H1 (cell line): ENCODE data around the gene LY6G6D. TPM values are rescaled to one million over a fixed set of nuclear protein-coding genes. Genes with fewer than 3 reads are reported as not detected.

Experiments used
- CTCF ChIA-PET: fragments of 300-600 bp; sonication (Branson Sonifier 250); formaldehyde crosslinking; loops from one replicate; lab custom pipeline; 2021; ENCODE audit not compliant: partially characterized antibody; lab: Charles Lee
- POLR2A ChIA-PET: fragments of 300-600 bp; sonication (Branson Sonifier 250); formaldehyde crosslinking; loops from one replicate; lab custom pipeline; 2021; ENCODE audit warnings: inconsistent platforms; ENCODE audit not compliant: partially characterized antibody; lab: Charles Lee
- DNase-seq, 2 experiments: peaks; one replicate each; pipeline versions ENCODE4 v3.0.0 to v3.0.0-alpha.2; 2010 to 2022; ENCODE audit warnings: low spot score in 2 of 2, low read depth in 1 of 2, mixed read lengths in 1 of 2
- FAIRE-seq: peaks from 2 replicates; lab custom pipeline; 2011; peaks lifted over from hg19 to GRCh38; lab: Jason Lieb, UNC
- H2AFZ ChIP-seq: 2 replicates; pipeline ENCODE4 v1.8.1; 2012; ENCODE audit warnings: low read length, inconsistent platforms
- H2AK5ac ChIP-seq: 2 replicates; pipeline ENCODE4 v1.6.1; 2013; ENCODE audit warnings: low read depth, low read length
- H2BK120ac ChIP-seq: replicated peaks from 2 replicates; pipeline ENCODE3; 2013; ENCODE audit warnings: low read depth, low read length, inconsistent platforms
- H2BK12ac ChIP-seq: 2 replicates; pipeline ENCODE4 v1.6.1; 2013; ENCODE audit warnings: low read depth, low read length
- H2BK15ac ChIP-seq: 2 replicates; pipeline ENCODE4 v1.6.1; 2013; ENCODE audit warnings: low read length
- H2BK20ac ChIP-seq: 2 replicates; pipeline ENCODE4 v1.6.1; 2013; ENCODE audit warnings: low read length
- H2BK5ac ChIP-seq: 2 replicates; pipeline ENCODE4 v1.6.1; 2013; ENCODE audit warnings: low read depth, low read length
- H3K14ac ChIP-seq: 2 replicates; pipeline ENCODE4 v1.6.1; 2013; ENCODE audit warnings: inconsistent platforms; ENCODE audit not compliant: insufficient read length
- H3K18ac ChIP-seq: 2 replicates; pipeline ENCODE4 v1.6.1; 2013; ENCODE audit warnings: low read length; ENCODE audit errors: extremely low read depth
- H3K23ac ChIP-seq: 2 replicates; pipeline ENCODE4 v1.6.1; 2013; ENCODE audit warnings: inconsistent platforms; ENCODE audit not compliant: insufficient read length
- H3K23me2 ChIP-seq: 2 replicates; pipeline ENCODE4 v1.6.1; 2013; ENCODE audit warnings: low read depth, low read length
- H3K27ac ChIP-seq: 2 replicates; pipeline ENCODE4 v1.6.1; 2011; ENCODE audit warnings: low read depth, low read length, inconsistent platforms
- H3K27me3 ChIP-seq, 4 experiments: replicated peaks in 1 of 4; 1 replicate in 1 of 4; 2 replicates in 3 of 4; pipeline versions ENCODE4 v1.6.1 to v1.8.1; 2011 to 2013; ENCODE audit warnings: low read length in 3 of 4, mild to moderate bottlenecking in 3 of 4, inconsistent platforms in 2 of 4, mixed read lengths in 2 of 4, moderate library complexity in 1 of 4; ENCODE audit not compliant: control insufficient read depth in 3 of 4, insufficient read depth in 3 of 4; ENCODE audit errors: extremely low read depth in 1 of 4
- H3K36me3 ChIP-seq, 4 experiments: 2 replicates each; pipeline versions ENCODE4 v1.6.1 to v1.8.1; 2011 to 2013; ENCODE audit warnings: mild to moderate bottlenecking in 4 of 4, low read length in 3 of 4, moderate library complexity in 2 of 4, control low read depth in 1 of 4, inconsistent platforms in 1 of 4; ENCODE audit not compliant: insufficient read depth in 4 of 4, control insufficient read depth in 2 of 4
- H3K4ac ChIP-seq: replicated peaks from 2 replicates; pipeline ENCODE3; 2013; ENCODE audit warnings: low read length, low read depth, mixed read lengths, inconsistent platforms; ENCODE audit not compliant: insufficient read length
- H3K4me1 ChIP-seq, 4 experiments: replicated peaks in 1 of 4; 1 replicate in 1 of 4; 2 replicates in 3 of 4; pipeline versions ENCODE4 v1.6.1 to v1.8.1; 2011 to 2013; ENCODE audit warnings: low read length in 3 of 4, inconsistent platforms in 2 of 4, mixed read lengths in 1 of 4; ENCODE audit not compliant: insufficient read depth in 4 of 4, control insufficient read depth in 3 of 4
- H3K4me2 ChIP-seq, 2 experiments: 2 replicates each; pipeline versions ENCODE4 v1.6.1 to v1.8.1; 2011 to 2013; ENCODE audit warnings: low read depth in 2 of 2, low read length in 2 of 2, control low read depth in 1 of 2, inconsistent platforms in 1 of 2, mild to moderate bottlenecking in 1 of 2; ENCODE audit not compliant: insufficient read depth in 1 of 2
- H3K4me3 ChIP-seq, 4 experiments: fragments of 200-600, 300-600 bp in 1 of 4; sonication (generic), shearing (Covaris generic), sonication (Bioruptor Twin) in 1 of 4; 2 replicates each; pipeline versions ENCODE4 v1.5.1 to v1.8.1; 2011 to 2016; ENCODE audit warnings: low read length in 4 of 4, low read depth in 3 of 4, control low read depth in 2 of 4, inconsistent platforms in 2 of 4, mild to moderate bottlenecking in 2 of 4, mixed read lengths in 1 of 4, moderate library complexity in 1 of 4; ENCODE audit not compliant: insufficient read depth in 2 of 4; ENCODE audit errors: extremely low read depth in 1 of 4
- H3K56ac ChIP-seq: replicated peaks from 2 replicates; pipeline ENCODE3; 2013; ENCODE audit warnings: low read depth, mild to moderate bottlenecking, mixed read lengths, low read length, inconsistent platforms; ENCODE audit not compliant: insufficient read length
- H3K79me1 ChIP-seq: 2 replicates; pipeline ENCODE4 v1.6.1; 2013; ENCODE audit warnings: low read depth, low read length, control low read depth
- H3K79me2 ChIP-seq, 2 experiments: 2 replicates each; pipeline versions ENCODE4 v1.6.1 to v1.8.1; 2012 to 2013; ENCODE audit warnings: low read length in 2 of 2, mild to moderate bottlenecking in 2 of 2, inconsistent platforms in 1 of 2; ENCODE audit not compliant: insufficient read depth in 2 of 2, control insufficient read depth in 1 of 2
- H3K9ac ChIP-seq, 4 experiments: replicated peaks in 1 of 4; 1 replicate in 1 of 4; 2 replicates in 3 of 4; pipeline versions ENCODE4 v1.6.1 to v1.8.1; 2011 to 2013; ENCODE audit warnings: low read depth in 3 of 4, low read length in 3 of 4, control low read depth in 2 of 4, mild to moderate bottlenecking in 2 of 4, moderate library complexity in 2 of 4, inconsistent platforms in 1 of 4; ENCODE audit errors: extremely low read depth in 1 of 4
- H3K9me3 ChIP-seq, 2 experiments: 2 replicates each; pipeline versions ENCODE4 v1.6.1 to v1.8.1; 2012 to 2013; ENCODE audit warnings: mild to moderate bottlenecking in 2 of 2, moderate library complexity in 2 of 2, control low read depth in 1 of 2, inconsistent platforms in 1 of 2, low read depth in 1 of 2, low read length in 1 of 2, mixed read lengths in 1 of 2; ENCODE audit not compliant: insufficient read depth in 2 of 2
- H4K20me1 ChIP-seq, 2 experiments: replicated peaks in 1 of 2; 2 replicates each; pipeline versions ENCODE3 to v1.8.1; 2011 to 2013; ENCODE audit warnings: inconsistent platforms in 2 of 2, low read length in 2 of 2, mild to moderate bottlenecking in 1 of 2; ENCODE audit not compliant: insufficient read depth in 2 of 2, control insufficient read depth in 1 of 2
- H4K5ac ChIP-seq: 2 replicates; pipeline ENCODE4 v1.6.1; 2013; ENCODE audit warnings: low read length, low read depth, mixed read lengths, inconsistent platforms; ENCODE audit not compliant: insufficient read length
- H4K8ac ChIP-seq: 2 replicates; pipeline ENCODE4 v1.8.0; 2013; ENCODE audit warnings: mild to moderate bottlenecking, moderate library complexity, low read length, inconsistent platforms; ENCODE audit not compliant: insufficient read depth; ENCODE audit errors: extremely low read depth
- H4K91ac ChIP-seq: replicated peaks from 2 replicates; pipeline ENCODE3; 2013; ENCODE audit warnings: low read length, mixed read lengths, inconsistent platforms; ENCODE audit not compliant: insufficient read length
- BCL11A ChIP-seq, 2 experiments: IDR thresholded peaks; one replicate each; pipeline ENCODE4 v1.6.1; 2011; ENCODE audit warnings: low read depth in 2 of 2, low read length in 2 of 2, mild to moderate bottlenecking in 2 of 2
- CHD2 ChIP-seq: IDR thresholded peaks from 2 replicates; pipeline ENCODE4 v1.6.1; 2012; ENCODE audit warnings: low read length, improper control_type of control experiment
- HDAC2 ChIP-seq, 2 experiments: fragments of 300-600 bp in 1 of 2; sonication (generic) in 1 of 2; IDR thresholded peaks; 2 replicates each; pipeline ENCODE4 v1.6.1; 2011 to 2012; ENCODE audit warnings: low read depth in 2 of 2, low read length in 2 of 2, mild to moderate bottlenecking in 2 of 2, moderate library complexity in 2 of 2, borderline replicate concordance in 1 of 2, inconsistent platforms in 1 of 2
- POU5F1 ChIP-seq: IDR thresholded peaks from 2 replicates; pipeline ENCODE4 v1.6.1; 2011; ENCODE audit warnings: low read depth, mild to moderate bottlenecking, low read length, moderate library complexity
- WGBS, 2 experiments: shearing (Covaris generic) in 1 of 2; methylation state at CpG; one replicate each; pipeline versions ENCODE4 v1.1.6 to v1.1.7; 2013 to 2015; ENCODE audit warnings: low lambda C conversion rate in 2 of 2, mixed read lengths in 2 of 2, inconsistent platforms in 1 of 2, low coverage in 1 of 2, missing lambda C conversion rate in 1 of 2; ENCODE audit not compliant: insufficient replicate concordance in 2 of 2, insufficient coverage in 1 of 2, insufficient read length in 1 of 2; ENCODE audit errors: extremely low coverage in 1 of 2, missing lambda C conversion rate in 1 of 2; 5-methylcytosine and 5-hydroxymethylcytosine counted together
- polyA plus RNA-seq, 7 experiments: library from polyadenylated mRNA; depleted of rRNA in 3 of 7; stranded (reverse) in 5 of 7; unstranded in 2 of 7; fragments of >200 nt in 5 of 7; fragments of 200-250 nt in 2 of 7; gene quantifications; 1 replicate in 5 of 7; 2 replicates in 1 of 7; 4 replicates in 1 of 7; pipeline versions ENCODE4 v1.2.1 to v1.2.3, GENCODE V29; 2011 to 2013; ENCODE audit warnings: missing spikeins in 2 of 7, mixed read lengths in 2 of 7
- total RNA-seq: library from RNA; stranded (reverse); fragmentation: NEBNext Ultra II Directional; extraction: Animal tissue kit (Norgen Biotek cat#: 25700); gene quantifications from 2 replicates; pipeline ENCODE4 v1.2.1, GENCODE V29; 2021

The LY6G6D gene
- total and polyA plus RNA-seq, 2 of the 8 experiments (the other 6 are each of a cell fraction or from before 2014, with no cell fraction given): 1.8 TPM; not detected in 1

GRCh38 chr6:31690231-31691077 lies 24.7 kb upstream of the LY6G6D start:
- H3K4ac ChIP-seq: no peak overlapping the region
- no peak overlapping the region for H4K5ac ChIP-seq
- H4K8ac ChIP-seq: no peak overlapping the region
- peaks cover 0 to 1% (median 0%) of the 10 kb centered on the region in 4 experiments; a peak in 2 of 7 replicates for H3K4me1 ChIP-seq
- no peak overlapping the region for H3K23ac ChIP-seq
- no peaks in the 10 kb centered on the region for H3K23me2 ChIP-seq
- H3K18ac ChIP-seq: no peak overlapping the region
- WGBS, 2 experiments: 88% methylated on average over 10 of the region's 10 CpGs; no CpG with 5 or more reads in 1 of the 2 experiments
- no peaks in the 10 kb centered on the region for H3K79me2 ChIP-seq
- H3K79me1 ChIP-seq: no peaks in the 10 kb centered on the region
- no peaks in the 10 kb centered on the region for H4K20me1 ChIP-seq
- DNase-seq (no peak), FAIRE-seq (no peak)
- H2BK5ac ChIP-seq: no peak overlapping the region
- H3K27ac ChIP-seq: no peak overlapping the region
- H2BK20ac ChIP-seq: no peak overlapping the region
- POLR2A ChIA-PET: interaction anchor here (0.7 to 6.6 kb wide), 11 partner anchors 9 to 58 kb away, joined by 3 to 33 read pairs (median 4); partner anchors contain the start of genes ABHD16A, BAG6, CLIC1 and GPANK1
- no peak overlapping the region for H3K4me2 ChIP-seq
- no peak overlapping the region for H3K4me3 ChIP-seq
- H4K91ac ChIP-seq: no peak overlapping the region
- H2AK5ac ChIP-seq: no peak overlapping the region
- no peak overlapping the region for H2BK15ac ChIP-seq
- no peaks in the 10 kb centered on the region for H3K27me3 ChIP-seq
- H2BK120ac ChIP-seq: no peak overlapping the region
- H2AFZ ChIP-seq: no peak overlapping the region
- H3K9me3 ChIP-seq: no peaks in the 10 kb centered on the region
- CTCF ChIA-PET: interaction anchor here (0.6 to 5.8 kb wide), 40 partner anchors 9 to 215 kb away, joined by 3 to 26 read pairs (median 4); partner anchors contain the start of genes ABHD16A, BAG6, C6orf47 and CSNK2B
- H3K14ac ChIP-seq: no peak overlapping the region
- no peak overlapping the region for H3K56ac ChIP-seq
- TF ChIP-seq BCL11A (IDR thresholded peaks at IDR 0.05; ENCODE audit: low read depth in 2 of 2, low read length in 2 of 2) (no peak), CHD2 (no peak), HDAC2 (IDR thresholded peaks at IDR 0.05; ENCODE audit: borderline replicate concordance in 1 of 2, low read depth in 2 of 2, low read length in 2 of 2) (no peak), POU5F1 (no peak)
- H2BK12ac ChIP-seq: no peak overlapping the region
- H3K9ac ChIP-seq: no peak overlapping the region
- peaks cover 7 to 28% (median 18%) of the 10 kb centered on the region in 4 experiments; a peak in 5 of 8 replicates for H3K36me3 ChIP-seq
